Kidney (tissue), 22 donors: Measurements from ENCODE around the gene ACOT8. TPM values are rescaled to one million over a fixed set of nuclear protein-coding genes. Genes with fewer than 3 reads are reported as not detected.

Experiments used
- DNase-seq, 5 donors: peaks; one replicate each; pipeline ENCODE4 v3.0.0-alpha.2; 2013 to 2020
- FAIRE-seq: peaks from 2 replicates; lab custom pipeline; 2012; peaks lifted over from hg19 to GRCh38; lab: Jason Lieb, UNC
- H3K27ac ChIP-seq, 2 donors: one replicate each; pipeline ENCODE4 v1.7.0; 2013; ENCODE audit warnings: low read depth in 2 of 2, low read length in 2 of 2, inconsistent platforms in 1 of 2
- H3K27me3 ChIP-seq: one replicate; pipeline ENCODE4 v1.7.1; 2013; ENCODE audit warnings: low read length, inconsistent platforms; ENCODE audit not compliant: control insufficient read depth, insufficient read depth
- H3K36me3 ChIP-seq, 3 donors: one replicate each; pipeline versions ENCODE4 v1.7.0 to v1.7.1; 2013; ENCODE audit warnings: low read length in 3 of 3, control low read depth in 1 of 3, inconsistent platforms in 1 of 3; ENCODE audit not compliant: insufficient read depth in 3 of 3, control insufficient read depth in 2 of 3
- H3K4me1 ChIP-seq, 3 donors: one replicate each; pipeline versions ENCODE4 v1.7.0 to v1.7.1; 2013; ENCODE audit warnings: low read length in 3 of 3, inconsistent platforms in 1 of 3, low read depth in 1 of 3; ENCODE audit not compliant: control insufficient read depth in 2 of 3, insufficient read depth in 2 of 3
- H3K4me3 ChIP-seq, 3 donors: one replicate each; pipeline versions ENCODE4 v1.7.0 to v1.8.1; 2013; ENCODE audit warnings: low read length in 3 of 3, control low read depth in 1 of 3, inconsistent platforms in 1 of 3
- H3K9ac ChIP-seq, 3 donors: one replicate each; pipeline versions ENCODE4 v1.7.0 to v1.7.1; 2013; ENCODE audit warnings: low read length in 3 of 3, control low read depth in 1 of 3, inconsistent platforms in 1 of 3
- H3K9me3 ChIP-seq, 3 donors: one replicate each; pipeline versions ENCODE4 v1.7.0 to v1.7.1; 2013; ENCODE audit warnings: low read length in 3 of 3, control low read depth in 1 of 3, inconsistent platforms in 1 of 3; ENCODE audit not compliant: control insufficient read depth in 2 of 3, insufficient read depth in 1 of 3
- CTCF ChIP-seq: IDR thresholded peaks from 3 replicates; pipeline ENCODE4 v1.5.1; 2012; ENCODE audit warnings: mild to moderate bottlenecking, moderate library complexity, borderline replicate concordance; ENCODE audit not compliant: insufficient read depth; ENCODE audit errors: extremely low read depth
- intact Hi-C: fragments of 100-400 bp; cut with DNase I; formaldehyde crosslinking; loops from one replicate; pipeline ENCODE4 v1.11.1; 2022
- long read RNA-seq, 10 donors: library from polyadenylated mRNA in 1 of 10; unstranded in 1 of 10; transcript quantifications; one replicate each; pipeline ENCODE4 v2.0.0 and lab custom pipeline, GENCODE V29; 2021 to 2026
- polyA plus RNA-seq: library from polyadenylated mRNA; stranded (reverse); fragments of 350-450 nt; fragmentation: Illumina TruSeq; extraction: RNeasy Lipid Tissue Mini Kit (QIAGEN cat#74804); gene quantifications from one replicate; pipeline ENCODE4 v1.2.3, GENCODE V29; 2014; ENCODE audit warnings: low read depth, low replicate concordance; ENCODE audit not compliant: insufficient read depth
- total RNA-seq: library from RNA; stranded (reverse); fragmentation: NEBNext Ultra II Directional; extraction: Animal tissue kit (Norgen Biotek cat#: 25700); gene quantifications from one replicate; pipeline ENCODE4 v1.2.1, GENCODE V29; 2021
- donor health status: control.
- donor health status: control.
- donor health status: control.
- donor health status: control.
- donor health status: control.
- donor health status: DM: yes; HTN: yes; CAD: no.
- donor health status: Normal renal cell carcinoma (clear cell type).

Gene ACOT8
- total RNA-seq (22.1 TPM), polyA plus RNA-seq (71.0 TPM)
- long read RNA-seq, donor 1, transcript ACOT8-201 (6 exons, 1,168 nt) = major isoform, 8 of 107 reads
- long read RNA-seq, donor 1, partial matches to known transcripts = 91 of 107 reads
- long read RNA-seq, donor 1, other reads (novel, unspliced or antisense) = 7 of 107 reads
- long read RNA-seq, donor 2, transcript ACOT8-201 (6 exons, 1,168 nt) = major isoform, 10 of 11 reads
- long read RNA-seq, donor 2, partial matches to known transcripts = 0 of 11 reads
- long read RNA-seq, donor 2, other reads (novel, unspliced or antisense) = 0 of 11 reads
- long read RNA-seq, donor 3, transcript ACOT8-201 (6 exons, 1,168 nt) = major isoform, 5 of 7 reads
- long read RNA-seq, donor 3, partial matches to known transcripts = 0 of 7 reads
- long read RNA-seq, donor 3, other reads (novel, unspliced or antisense) = 0 of 7 reads
- long read RNA-seq, donor 4, transcript ACOT8-201 (6 exons, 1,168 nt) = major isoform, 7 of 13 reads
- long read RNA-seq, donor 4, partial matches to known transcripts = 5 of 13 reads
- long read RNA-seq, donor 4, other reads (novel, unspliced or antisense) = 0 of 13 reads
- long read RNA-seq, donor 5, partial matches to known transcripts = 0 of 1 reads
- long read RNA-seq, donor 5, other reads (novel, unspliced or antisense) = 0 of 1 reads
- long read RNA-seq, donor 6, transcript ACOT8-201 (6 exons, 1,168 nt) = major isoform, 16 of 16 reads
- long read RNA-seq, donor 6, partial matches to known transcripts = 0 of 16 reads
- long read RNA-seq, donor 6, other reads (novel, unspliced or antisense) = 0 of 16 reads
- long read RNA-seq, donor 7, transcript ACOT8-201 (6 exons, 1,168 nt) = major isoform, 12 of 25 reads
- long read RNA-seq, donor 7, partial matches to known transcripts = 1 of 25 reads
- long read RNA-seq, donor 7, other reads (novel, unspliced or antisense) = 8 of 25 reads
- long read RNA-seq, donor 8, partial matches to known transcripts = 103 of 116 reads
- long read RNA-seq, donor 8, other reads (novel, unspliced or antisense) = 8 of 116 reads
- long read RNA-seq, donor 9, partial matches to known transcripts = 0 of 4 reads
- long read RNA-seq, donor 9, other reads (novel, unspliced or antisense) = 0 of 4 reads
- long read RNA-seq, donor 10, transcript ACOT8-201 (6 exons, 1,168 nt) = major isoform, 6 of 11 reads
- long read RNA-seq, donor 10, partial matches to known transcripts = 0 of 11 reads
- long read RNA-seq, donor 10, other reads (novel, unspliced or antisense) = 0 of 11 reads

GRCh38 chr20:45857114-45857881 is at the start of gene ACOT8, which contains the start of gene ZSWIM3:
ACOT8 (minus strand) TSS chr20:45857392; CDS start chr20:45857315, 77 bp downstream.
ZSWIM3 (plus strand) TSS chr20:45857614; CDS start chr20:45857826, 212 bp downstream.
- no peaks in the 10 kb centered on the region for H3K27me3 ChIP-seq
- FAIRE-seq (peak; percentile 78), DNase-seq (peak; percentile 95 to 100 (median 99))
- H3K9ac ChIP-seq = peak within 1 kb of the TSS; percentile 65 to 95 (median 68)
- H3K9me3 ChIP-seq = no peaks in the 10 kb centered on the region
- TF ChIP-seq CTCF = no peak
- peak within 1 kb of the TSS; percentile 74 to 93 (median 88) for H3K4me3 ChIP-seq
- peaks cover 0 to 27% (median 7%) of the 10 kb centered on the region in 3 donors for H3K4me1 ChIP-seq
- peak within 1 kb of the TSS; percentile 81 to 84 for H3K27ac ChIP-seq
- intact Hi-C loops = no loop called here
- H3K36me3 ChIP-seq = peaks cover 0 to 2% (median 0%) of the 10 kb centered on the region in 3 donors

GRCh38 chr20:45905505-45906079 is 48.4 kb upstream of the ACOT8 start:
- Histone ChIP-seq H3K9ac (no peak overlapping the region), H3K27ac (no peak overlapping the region), H3K27me3 (no peaks in the 10 kb centered on the region), H3K4me3 (no peak overlapping the region), H3K4me1 (no peaks in the 10 kb centered on the region), H3K9me3 (no peaks in the 10 kb centered on the region), H3K36me3 (no peaks in the 10 kb centered on the region)
- intact Hi-C loops = no loop called here
- no peak for FAIRE-seq
- no peak for TF ChIP-seq CTCF
- peak in 1 of 5 donors; percentile 54 for DNase-seq
